ENCODE measurements around the gene THAP12. TPM values are rescaled to one million over a fixed set of nuclear protein-coding genes. Genes with fewer than 3 reads are reported as not detected.

Gene THAP12
- total RNA-seq, 1 experiment from 2014 or later, result 42.5 TPM

DNA sequence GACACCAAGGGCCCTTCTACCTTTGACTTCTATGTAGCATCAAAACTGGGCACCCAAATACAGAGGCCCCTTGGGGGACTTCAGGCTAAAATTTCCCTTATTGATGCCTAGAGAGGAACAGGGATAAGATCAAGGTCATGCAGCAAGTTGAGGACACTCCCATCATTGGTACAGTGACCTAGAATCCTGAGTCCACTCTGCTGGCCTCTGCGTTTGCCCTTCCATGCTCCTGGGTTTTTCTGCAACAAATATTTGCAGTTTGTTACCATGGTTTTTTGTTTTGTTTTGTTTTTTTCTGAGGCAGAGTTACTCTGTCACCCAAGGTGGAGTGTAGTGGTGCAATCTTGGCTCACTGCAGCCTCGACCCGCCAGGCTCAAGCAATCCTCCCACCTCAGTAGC is 64.2 kb downstream of the THAP12 start:
- Mint-ChIP-seq H3K4me3 (no peak overlapping the region), H3K4me1 (peaks cover 8 to 21% of the 10 kb centered on the region in 2 experiments), H3K36me3 (ENCODE audit: insufficient read depth in 1 of 3, low read depth in 3 of 3) (no peaks in the 10 kb centered on the region), H3K27me3 (ENCODE audit: low read depth) (peaks cover 60% of the 10 kb centered on the region), H3K27ac (no peak overlapping the region), H3K9me3 (no peaks in the 10 kb centered on the region; a peak in 1 of 5 replicates)
- no peak overlapping the region for H3K9ac ChIP-seq (ENCODE audit: extremely low read depth, insufficient read length, low read length)
- no peak overlapping the region for H3T11ph ChIP-seq (ENCODE audit: low read length)
- TF ChIP-seq, protein P1, sequence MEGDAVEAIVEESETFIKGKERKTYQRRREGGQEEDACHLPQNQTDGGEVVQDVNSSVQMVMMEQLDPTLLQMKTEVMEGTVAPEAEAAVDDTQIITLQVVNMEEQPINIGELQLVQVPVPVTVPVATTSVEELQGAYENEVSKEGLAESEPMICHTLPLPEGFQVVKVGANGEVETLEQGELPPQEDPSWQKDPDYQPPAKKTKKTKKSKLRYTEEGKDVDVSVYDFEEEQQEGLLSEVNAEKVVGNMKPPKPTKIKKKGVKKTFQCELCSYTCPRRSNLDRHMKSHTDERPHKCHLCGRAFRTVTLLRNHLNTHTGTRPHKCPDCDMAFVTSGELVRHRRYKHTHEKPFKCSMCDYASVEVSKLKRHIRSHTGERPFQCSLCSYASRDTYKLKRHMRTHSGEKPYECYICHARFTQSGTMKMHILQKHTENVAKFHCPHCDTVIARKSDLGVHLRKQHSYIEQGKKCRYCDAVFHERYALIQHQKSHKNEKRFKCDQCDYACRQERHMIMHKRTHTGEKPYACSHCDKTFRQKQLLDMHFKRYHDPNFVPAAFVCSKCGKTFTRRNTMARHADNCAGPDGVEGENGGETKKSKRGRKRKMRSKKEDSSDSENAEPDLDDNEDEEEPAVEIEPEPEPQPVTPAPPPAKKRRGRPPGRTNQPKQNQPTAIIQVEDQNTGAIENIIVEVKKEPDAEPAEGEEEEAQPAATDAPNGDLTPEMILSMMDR (conservative IDR thresholded peaks at IDR 0.05), result no peak
- no peak overlapping the region for H4K8ac ChIP-seq (replicated peaks; ENCODE audit: insufficient read length, low read depth, low read length)
- no CpG with 5 or more reads among the region's 3 CpGs for WGBS (ENCODE audit: extremely low coverage, insufficient read length, low lambda C conversion rate)
- no peak overlapping the region for H2BK12ac ChIP-seq (ENCODE audit: insufficient read length, low read depth, low read length)
- H3K18ac ChIP-seq (ENCODE audit: insufficient read length, low read depth, low read length), result no peak overlapping the region
- H2BK15ac ChIP-seq (ENCODE audit: low read depth, low read length), result no peak overlapping the region
- H3K9me3 ChIP-seq (ENCODE audit: control insufficient read depth, low read depth, low read length), result no peaks in the 10 kb centered on the region
- no peak overlapping the region for H3K4ac ChIP-seq (ENCODE audit: low read depth, low read length)
- H3K27me3 ChIP-seq (ENCODE audit: insufficient read depth, low read length), result peaks cover 15% of the 10 kb centered on the region; the same call in 1 of the 2 replicates
- no peak overlapping the region for H3K4me2 ChIP-seq (ENCODE audit: insufficient read depth, insufficient read length, low read length)
- H2BK20ac ChIP-seq (ENCODE audit: low read depth, low read length, poor library complexity, severe bottlenecking), result no peak overlapping the region
- H3K56ac ChIP-seq (ENCODE audit: insufficient read length, low read depth, low read length), result no peak overlapping the region
- no peak overlapping the region for H2BK5ac ChIP-seq (ENCODE audit: insufficient read length, low read length)
- no peak overlapping the region for H4K5ac ChIP-seq (ENCODE audit: insufficient read length, low read depth, low read length)
- no peak overlapping the region for H2AFZ ChIP-seq (ENCODE audit: low read length)
- H3K79me2 ChIP-seq (ENCODE audit: insufficient read depth, low read length), result no peaks in the 10 kb centered on the region
- no peak overlapping the region for H3K27ac ChIP-seq (ENCODE audit: insufficient read length, low read depth, low read length)
- no peak for DNase-seq
- H2AK5ac ChIP-seq (ENCODE audit: insufficient read length, low read length), result no peak overlapping the region
- H4K91ac ChIP-seq (ENCODE audit: insufficient read length, low read depth, low read length), result no peak overlapping the region
- no peaks in the 10 kb centered on the region for H3K79me1 ChIP-seq (ENCODE audit: insufficient read depth, low read depth, low read length, poor library complexity, severe bottlenecking)
- peaks cover 1% of the 10 kb centered on the region for H3K23me2 ChIP-seq (ENCODE audit: insufficient read length, low read depth, low read length, poor library complexity, severe bottlenecking)
- no peak overlapping the region for H2BK120ac ChIP-seq (ENCODE audit: low read depth, low read length, poor library complexity, severe bottlenecking)
- no peak overlapping the region for H3K23ac ChIP-seq (ENCODE audit: insufficient read length, low read depth, low read length)
- no peaks in the 10 kb centered on the region for H4K20me1 ChIP-seq (ENCODE audit: control insufficient read depth, insufficient read depth, insufficient read length)
- H3K14ac ChIP-seq (ENCODE audit: insufficient read depth, low read length), result no peak overlapping the region
- no peaks in the 10 kb centered on the region for H3K4me1 ChIP-seq (ENCODE audit: insufficient read depth, low read length)
